GM19438 (cell line): ENCODE results near the gene SEC16A.
A peak's percentile ranks its signal among the peaks of the same experiment; 100 is the strongest.

Experiments used
- ATAC-seq: cut with Tn5 transposase; IDR thresholded peaks from one replicate; pipeline ENCODE4 v1.9.1; 2021; ENCODE audit warnings: low read depth; ENCODE audit not compliant: unreplicated experiment

The SEC16A gene

DNA sequence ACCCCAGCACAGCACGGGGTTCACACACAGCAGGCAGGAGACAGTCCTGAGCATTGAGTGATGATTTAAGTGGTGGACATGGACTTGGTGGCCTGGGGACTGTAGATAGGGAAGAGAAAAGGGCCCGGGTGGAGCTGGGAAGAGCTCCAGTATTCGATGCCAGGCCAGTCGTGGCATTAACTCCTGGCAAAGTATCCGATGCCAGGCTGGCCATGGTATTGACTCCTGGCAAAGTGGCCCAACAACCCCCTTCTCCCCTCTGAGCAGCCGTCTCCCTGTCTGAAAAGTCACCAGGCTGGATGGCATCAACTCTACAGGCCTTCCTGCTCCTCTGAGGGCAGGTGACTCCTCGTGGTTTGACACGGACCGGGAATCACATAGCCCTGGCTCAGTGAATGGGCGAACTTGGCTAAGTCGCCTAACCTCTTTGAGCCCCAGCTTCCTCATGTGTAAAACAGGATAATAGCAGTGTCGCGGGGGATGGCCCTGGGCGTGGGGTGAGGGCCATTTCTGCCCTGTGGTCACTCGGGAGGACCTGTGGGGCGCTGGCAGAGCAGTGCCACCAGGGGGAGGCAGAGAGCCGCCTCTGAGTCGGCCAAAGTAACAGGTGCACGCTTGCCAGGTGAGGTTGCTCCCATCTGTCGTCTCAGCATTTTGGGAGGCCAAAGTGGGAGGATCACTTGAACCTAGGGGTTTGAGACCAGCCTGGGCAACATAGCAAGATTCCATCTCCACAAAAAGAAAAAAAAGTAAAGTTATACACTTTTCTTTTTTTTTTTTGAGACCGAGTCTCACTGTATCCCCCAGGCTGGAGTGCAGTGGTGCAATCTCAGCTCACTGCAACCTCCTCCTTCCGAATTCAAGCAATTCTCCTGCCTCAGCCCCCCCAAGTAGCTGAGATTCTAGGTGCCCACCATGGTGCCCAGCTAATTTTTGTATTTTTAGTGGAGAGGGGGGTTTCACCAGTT lies 5.7 kb upstream of the SEC16A start:
- ATAC-seq: no peak

DNA sequence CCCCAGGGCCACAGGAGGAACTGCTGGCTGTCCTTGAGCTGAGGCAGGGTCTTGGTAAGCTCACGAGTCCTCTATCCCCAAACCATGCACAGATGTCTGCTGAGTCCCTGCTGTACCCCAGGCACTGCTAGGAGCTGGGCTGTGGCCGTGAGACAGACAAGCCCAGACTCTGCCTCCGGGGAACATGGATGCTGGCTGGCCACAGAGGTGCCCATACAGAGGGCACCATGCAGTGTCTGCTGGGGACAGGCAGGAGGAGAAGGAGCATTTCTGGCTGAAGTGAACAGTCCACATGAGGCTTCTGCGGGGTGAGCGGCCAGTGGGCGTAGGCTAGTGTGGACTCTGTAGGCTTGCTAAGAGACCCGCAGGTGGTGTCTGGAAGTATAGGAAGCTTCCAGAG lies 4.8 kb upstream of the SEC16A start:
- ATAC-seq: no peak

DNA sequence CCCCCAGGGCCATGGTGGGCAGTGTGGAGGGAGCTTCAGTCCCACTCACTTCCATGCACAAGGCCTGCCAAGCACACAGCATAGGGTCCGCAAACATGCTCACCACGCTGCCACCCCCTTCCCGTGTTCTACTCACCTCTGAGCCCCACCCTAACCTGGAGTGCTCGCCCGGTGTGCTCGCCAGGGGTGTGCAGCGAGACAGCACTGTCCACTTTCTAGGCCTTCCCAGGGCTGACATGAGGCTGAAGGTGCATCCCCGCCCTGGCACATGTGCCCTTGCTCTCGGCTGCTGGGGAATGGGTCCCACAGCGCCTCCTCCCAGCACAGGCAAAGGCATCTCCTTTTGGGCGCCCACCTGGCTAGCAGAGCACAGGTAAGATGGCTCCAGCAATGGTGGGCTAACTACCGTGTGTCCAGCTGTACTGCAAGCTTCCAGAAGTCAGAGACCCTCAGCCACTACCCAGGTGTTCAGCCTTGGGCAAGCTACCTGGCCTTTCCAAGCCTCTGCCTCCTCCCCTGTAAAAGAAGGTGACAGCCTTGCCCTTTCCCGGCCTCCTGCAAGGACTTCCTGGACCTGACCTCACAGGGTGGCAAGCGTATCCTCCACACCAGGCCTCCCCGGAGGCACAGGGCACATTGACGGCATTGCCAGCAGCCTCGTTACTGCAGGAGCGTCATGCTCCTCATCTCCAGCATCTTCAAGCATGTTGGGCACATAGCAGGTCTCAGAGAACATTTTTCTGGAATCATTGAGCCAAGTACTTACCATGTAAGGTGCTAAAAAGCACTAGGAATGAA lies 4.2 kb upstream of the SEC16A start:
- ATAC-seq: no peak

DNA sequence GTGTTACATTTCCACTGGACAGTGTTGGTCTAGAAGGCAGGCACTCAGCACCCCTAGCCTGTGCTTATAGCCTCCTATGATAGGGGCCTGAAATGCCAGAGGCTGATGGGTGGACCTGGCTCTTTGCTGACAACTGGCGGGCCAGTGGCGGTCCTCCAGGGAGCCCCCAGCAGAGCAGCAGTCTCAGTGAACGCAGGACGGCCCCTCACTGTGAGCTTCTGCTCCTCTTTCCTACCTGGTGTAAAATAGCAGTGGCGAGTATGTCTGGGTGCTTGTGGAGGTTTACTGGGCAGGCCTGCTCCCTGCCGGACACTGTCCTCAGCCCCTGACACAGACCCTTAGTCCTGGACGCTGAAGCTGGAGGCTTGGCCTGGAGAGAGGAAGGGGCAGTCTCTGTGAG lies 3.3 kb upstream of the SEC16A start:
- no peak for ATAC-seq

DNA sequence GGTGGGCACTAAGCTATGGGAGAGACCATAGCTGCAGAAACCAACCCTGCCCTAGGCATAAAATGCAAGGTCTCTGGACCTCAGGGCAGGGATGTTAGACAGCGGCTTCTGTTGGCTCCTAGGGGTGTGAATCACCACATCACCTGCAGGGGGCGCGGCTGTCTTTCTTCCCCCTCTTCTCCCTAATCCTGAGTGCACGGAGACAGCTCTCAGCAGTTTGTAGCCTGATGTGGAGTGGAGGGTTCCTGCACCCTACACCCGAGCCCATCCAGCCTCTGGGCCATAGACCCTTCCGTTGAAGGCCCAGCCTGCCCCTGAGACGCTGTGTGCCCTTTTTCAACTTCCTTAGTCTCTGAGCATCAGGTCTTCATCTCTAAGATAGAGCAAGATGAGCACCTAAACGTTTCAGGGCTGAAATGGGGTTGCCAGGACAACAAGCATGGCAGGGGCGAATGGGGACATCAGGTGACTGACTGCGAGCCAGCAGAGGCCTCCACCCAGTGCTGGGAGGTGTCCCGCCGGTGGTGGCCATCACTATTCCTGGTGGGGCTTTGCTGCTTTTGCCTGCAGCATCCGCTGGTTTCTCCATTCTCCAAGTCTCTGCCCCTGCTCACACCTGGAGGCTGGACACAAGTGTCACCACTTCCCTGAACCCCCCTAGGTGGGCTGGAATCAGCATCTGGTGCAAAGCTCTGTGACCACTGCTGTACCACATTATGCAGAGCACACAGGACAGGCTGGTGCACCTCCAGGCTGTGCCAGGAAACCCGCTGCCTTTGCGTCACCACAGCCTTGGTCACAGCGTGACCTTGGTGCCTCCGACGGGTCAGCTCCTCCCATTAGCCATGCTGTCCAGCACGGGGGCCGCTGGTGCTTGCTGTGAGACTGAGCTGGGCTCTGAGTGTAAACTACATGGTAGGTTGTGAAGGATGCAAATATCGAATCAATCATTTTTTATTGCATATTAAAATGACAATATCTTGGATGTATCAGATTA lies 2.5 kb upstream of the SEC16A start:
- ATAC-seq: no peak

DNA sequence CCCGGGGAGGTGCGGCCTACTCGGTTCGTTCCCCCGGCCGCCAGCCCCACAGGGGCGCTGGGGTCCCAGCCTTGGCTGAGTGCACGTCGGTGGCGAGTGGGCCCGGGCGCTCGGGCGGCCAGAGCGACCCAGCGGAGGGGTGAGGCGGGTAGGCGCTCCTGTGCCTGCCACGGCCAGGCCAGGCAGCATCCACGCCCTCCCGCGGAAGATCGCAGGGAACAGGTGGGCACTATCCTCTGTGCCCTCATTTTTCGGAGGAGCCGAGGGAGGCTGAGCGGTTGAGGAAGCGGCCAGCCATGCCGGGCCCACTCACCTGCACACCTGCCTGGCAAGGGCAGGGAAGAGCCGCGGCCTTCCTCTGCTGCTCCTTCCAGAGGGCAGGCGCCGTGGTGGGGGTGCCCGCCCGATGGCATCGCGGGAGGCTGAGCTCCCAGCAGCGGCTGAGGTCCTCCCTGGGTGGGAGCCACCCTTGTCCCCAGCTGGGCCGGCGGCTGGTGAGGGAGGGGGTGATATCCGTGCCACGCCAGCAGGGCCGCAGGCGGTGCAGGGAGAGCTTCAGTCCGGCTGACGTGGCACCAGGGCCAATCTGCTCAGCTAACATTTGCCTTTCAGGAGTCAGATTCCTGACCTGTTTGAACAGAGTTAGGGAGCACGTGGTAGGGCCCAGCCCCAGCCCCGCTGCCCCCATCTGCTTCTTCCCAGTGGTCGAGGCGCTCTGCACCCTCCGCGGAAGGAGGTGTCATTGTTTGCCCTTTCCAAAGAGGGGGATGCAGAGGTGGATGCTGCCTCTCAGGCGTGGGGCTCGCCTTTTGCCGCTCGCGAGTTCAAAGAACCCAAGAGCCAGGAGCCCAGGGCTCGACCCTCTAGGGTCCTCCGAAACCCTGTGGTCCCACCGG lies 1.6 kb upstream of the SEC16A start:
- ATAC-seq: no peak

DNA sequence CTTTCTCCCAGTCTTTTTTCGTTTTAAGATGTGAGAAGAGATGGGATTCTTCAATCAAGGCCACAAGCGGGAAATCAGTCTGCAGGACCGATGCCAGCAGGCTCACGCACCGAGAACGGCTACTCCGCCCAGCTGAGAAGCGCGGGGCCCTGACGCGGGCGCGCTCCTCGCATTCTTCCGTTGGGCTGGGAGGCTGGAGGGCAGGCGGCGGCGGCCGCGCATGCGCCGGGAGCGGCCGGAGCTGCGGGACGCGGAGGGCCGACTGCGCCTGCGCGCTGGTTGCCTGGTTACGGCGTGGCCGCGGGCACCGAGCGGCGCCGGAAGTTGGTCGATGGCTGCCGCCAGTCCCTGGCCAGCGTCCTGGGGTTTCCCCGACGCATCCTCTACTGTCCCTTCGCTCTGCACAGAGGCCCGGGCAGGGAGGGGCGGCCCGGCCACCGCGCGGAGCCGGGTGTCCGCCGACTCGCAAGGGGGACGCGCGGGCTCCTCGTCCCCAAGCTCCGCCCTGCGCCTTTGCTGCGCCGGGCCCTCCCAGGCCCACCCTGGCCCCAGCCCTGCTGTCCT lies 831 bp upstream of the SEC16A start:
- peak; percentile 66 for ATAC-seq

DNA sequence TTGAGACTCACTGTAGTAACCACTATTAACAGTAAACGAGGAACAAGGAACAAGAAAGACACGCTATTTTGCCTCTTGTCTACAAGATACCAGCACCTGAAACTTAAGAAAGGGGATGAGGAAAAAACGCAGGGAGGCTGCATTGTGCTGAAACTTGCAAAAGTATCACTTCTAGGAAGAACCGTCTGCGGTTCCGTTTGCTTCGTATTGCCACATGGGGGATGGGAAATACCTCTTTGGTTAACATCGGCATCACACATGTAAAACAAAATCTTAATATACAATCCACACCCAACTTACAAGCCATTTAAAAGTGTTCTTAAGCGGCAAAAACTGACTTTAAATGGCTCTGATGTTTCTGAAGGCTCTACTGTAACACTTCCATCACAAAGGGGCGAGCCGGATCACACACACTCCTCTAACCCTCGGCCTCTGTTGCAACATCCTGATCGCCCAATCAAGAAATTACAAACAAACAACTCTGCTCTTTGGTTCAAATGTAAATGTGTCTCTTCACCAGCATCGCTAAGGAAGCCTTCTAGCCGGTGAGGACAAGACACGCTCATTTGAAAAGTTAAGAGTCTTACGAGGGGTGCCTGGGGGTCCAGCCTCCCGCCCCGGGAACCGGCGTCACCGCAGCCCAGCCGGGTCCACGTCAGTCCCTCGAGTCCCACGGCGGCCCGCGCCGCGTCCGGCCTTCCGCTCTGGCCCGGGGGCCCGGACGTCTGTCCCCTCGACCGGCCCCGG lies 621 bp downstream of the SEC16A start:
- no peak for ATAC-seq

DNA sequence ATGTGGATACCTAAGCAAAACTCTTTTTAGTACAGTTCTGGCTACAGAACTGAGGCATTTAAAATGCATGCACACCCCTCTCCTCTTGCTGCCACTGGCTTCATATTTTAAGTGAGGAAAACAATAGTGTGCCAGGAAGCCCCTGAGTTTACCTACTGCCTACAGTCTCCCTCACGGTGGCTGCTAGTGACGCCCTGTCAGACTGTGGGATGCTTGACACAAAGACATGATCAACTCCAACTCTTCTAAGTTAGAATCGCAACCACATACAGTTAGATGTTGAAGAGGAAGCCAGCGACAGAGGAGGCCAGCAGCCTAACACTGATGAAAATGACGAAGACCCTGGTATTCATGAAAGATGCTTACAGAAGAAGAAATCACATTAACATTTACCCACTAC lies 1.3 kb downstream of the SEC16A start:
- ATAC-seq: no peak

DNA sequence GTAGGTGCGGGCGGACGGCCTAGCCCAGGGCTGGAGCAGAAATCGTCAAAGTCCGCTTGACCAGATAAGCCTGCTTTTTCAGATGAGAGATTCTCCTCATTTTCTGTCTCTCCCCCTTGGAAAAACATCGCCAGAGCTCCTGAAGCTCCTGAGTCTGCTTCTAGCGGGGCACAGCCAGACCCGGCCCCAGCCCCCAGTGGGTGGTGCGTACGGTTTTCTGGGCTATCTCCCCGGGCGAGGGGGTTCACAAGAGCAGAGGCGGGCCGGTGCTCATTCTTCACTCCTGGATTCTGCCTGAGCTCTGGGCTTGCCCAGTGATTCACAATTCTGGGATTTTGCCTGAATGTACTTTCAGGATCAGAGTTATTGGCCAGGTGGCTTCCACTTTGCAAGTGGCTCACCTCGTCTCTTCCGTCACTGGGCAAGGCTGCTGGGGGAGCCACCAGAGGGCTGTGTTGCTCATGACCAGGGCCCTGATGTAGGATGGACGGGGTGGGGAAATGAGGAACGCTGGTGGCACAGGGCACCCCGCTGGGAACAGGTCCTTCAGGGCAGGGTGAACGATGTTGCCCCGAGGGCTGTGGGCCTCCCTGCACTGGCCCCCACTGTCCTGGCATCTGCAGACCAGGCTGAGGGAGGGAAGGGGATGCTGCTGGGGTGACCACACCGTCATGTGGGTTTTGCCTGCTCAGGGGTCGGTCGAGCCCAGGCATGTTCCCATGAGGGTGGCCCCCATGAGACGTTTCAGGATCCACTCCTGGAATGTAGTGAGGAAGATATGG lies 6.3 kb downstream of the SEC16A start:
- ATAC-seq: no peak

DNA sequence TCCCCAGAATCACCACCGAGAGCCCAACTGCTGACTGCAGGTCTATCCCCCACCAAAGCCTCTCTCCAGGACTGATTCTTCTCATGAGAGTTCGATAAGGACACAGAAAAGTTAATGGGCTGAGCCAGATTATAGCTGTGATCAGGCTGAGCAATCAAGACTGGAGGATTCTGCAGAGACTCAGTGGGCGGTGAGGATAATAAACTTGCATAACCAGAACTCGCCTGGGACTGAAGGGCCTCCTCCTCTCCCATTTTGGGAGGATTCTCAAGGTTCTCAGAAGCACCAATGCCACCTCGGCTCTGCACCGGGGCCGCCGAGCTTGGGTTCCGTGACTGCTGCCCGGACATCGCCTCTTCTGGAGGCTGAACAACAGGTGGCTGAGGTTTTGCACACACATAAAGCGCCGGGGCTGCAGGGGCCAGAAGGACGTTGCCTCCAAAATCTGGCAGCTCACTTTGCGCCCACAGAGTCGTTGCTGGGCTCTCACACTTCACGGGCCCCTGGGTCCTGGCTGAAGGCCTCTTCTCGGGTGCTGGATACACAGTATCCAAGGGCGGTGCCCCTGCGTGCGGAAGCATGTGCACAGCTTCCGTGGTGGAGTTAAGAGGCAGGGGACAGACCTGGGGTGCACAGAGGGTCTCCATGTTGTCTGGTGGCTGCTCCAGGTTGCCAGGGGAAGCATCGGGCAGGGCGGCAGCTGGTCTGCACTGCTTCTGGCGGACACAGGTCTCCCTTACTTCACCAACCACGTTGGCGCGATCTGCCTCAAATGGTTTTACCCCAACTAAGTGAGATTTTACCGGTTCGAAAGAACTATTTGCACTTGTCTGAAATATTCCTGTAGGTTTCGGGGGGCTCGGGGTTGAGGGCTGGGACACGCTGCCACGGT lies 7.6 kb downstream of the SEC16A start:
- no peak for ATAC-seq

DNA sequence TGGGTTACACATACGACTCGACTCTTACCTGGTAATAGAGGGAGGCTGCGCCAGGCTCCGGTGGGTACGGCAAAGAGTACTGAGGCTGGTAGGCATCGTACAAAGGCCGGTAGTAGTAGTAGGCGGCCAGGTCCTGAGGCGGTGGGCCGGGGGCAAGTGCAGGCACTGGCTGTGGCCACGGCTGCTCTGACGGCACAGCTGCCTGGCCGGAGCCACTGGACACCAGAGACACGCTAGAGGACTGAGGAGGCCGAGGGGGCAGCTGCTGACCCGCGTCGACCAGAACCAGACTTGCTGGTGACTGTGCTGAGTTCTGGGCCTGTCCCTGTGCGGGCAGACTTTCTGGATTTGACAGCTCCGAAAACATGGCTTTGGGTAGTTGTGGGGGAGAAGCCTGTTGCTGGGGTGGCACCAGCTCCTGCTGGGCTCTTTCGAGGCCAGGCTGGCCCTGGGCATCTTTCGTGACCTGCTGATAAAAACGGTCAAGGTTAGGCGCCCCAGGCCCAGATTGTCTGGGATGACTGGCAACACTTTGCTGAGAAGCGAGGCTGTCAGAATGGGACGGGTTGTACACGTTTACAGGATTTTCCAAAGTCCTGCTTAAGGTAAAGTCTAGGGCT lies 8.7 kb downstream of the SEC16A start:
- ATAC-seq: no peak

DNA sequence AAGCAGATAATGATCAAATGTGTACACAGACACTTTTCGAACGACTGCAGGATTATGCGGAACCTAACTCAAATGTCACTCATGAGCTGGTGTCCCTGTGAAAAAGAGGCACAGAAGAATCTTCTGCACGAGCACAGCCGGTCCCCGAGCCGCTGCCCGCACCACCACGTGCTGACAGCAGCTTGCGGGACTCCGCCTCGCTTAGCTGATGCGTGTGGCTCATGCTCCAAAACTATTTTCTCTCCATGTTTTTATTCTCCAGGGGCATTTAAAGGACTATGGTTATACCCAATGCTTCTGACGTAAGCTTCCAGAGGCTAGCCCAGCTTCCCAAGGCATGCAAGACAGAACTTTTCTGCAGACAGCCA lies 9.5 kb downstream of the SEC16A start:
- no peak for ATAC-seq

DNA sequence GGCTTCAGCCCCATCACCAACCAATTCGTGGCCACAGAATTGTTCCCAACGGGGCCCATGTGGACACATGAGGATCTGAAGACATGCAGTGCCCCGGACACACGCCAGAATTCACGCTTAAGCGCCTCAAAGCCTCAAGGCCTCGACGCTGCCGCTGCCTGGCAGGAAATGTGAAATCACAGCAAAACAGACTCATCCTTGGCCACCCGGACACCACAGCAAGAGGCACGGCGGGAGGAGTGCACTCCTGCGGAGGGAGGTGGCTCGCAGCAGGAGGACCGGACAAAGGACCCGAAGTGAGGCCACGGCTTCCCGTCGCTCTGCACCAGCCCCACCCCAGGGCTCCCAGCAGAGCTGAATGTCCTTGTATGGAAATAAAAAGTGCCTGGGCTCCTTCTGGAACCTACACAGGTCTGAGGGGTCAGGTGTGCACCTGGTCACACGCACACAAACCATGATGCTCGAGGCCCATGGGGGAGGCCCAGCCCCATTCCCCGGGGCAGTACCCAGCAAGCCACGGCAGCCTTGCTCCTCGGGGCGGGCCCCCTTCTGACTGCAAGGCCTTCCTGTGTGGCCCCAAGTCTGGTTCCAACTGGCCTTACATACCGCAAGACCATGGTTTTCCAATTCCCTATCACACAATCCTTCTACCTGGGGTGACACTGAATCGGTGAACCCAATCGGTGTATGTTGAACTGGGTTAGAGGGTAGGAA lies 10.0 kb downstream of the SEC16A start:
- ATAC-seq: no peak

DNA sequence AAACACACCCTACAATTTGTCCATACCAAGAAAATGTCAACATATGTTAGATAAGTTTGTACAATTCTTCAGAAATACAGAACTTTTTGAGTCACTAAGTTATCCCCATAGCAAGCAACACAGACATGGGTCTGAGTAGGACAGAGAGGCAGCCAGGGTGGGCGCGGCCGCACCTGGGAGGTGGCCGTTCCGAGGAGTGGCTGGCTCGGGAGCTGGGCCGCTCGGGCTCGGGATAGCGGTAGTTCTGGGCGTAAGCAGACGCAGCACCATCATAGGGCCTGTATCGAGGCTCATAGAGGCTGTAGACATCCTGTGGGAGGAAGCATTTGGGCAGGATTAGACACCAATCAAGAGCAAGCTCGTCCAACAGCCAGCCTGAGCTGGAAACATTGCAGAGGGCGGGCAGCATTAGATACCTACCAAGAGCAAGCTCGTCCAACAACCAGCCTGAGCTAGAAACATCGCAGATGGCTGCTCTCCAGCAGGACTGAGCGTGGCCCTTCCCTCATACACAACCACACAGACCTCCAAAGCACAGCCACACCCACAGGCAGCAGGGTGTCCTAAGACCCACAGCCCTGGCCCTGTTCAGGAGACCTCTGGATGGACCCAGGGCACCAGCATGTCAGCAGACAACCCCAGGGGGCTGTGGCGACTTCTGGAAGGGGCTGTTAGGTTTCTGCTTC lies 10.9 kb downstream of the SEC16A start:
- ATAC-seq: no peak
